ENCODE data around the gene NCR3LG1.

DNA sequence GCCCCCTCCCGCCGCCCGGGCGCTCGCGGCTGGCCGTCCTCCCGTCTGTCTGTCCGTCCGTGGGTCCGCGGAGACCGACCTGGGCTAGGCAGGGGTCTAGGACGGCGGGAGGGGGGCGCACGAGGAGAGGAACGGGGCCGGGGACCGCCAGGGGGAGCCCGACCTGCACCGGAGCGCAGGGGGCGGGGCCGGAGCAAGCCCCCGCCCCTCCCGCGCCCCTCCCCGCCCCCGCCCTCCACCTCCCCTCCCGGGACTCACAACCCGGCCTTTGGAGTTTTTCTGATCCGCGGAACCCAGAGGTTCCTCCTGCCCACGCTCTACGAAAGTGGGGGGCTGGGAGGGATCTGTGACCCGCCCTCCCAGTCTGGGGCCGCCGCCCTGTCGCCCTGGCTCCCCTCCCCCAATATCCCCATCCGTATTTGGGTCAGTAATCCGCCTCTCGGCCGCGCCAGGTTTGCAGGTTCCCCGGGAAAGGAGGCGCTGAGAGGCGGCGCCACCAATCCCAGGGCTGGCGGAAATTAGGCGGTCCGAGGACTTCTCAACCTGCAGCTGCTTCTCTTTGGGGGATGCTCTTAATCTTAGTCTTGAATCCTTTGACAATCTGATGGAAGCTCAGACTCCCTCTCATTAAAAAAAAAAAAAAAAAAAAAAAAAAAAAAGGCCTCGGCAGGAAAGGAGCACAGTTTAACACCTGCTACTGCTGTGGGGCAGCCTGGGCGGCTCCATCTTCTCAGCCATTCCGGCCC lies 37.8 kb downstream of the NCR3LG1 start:
- TF ChIP-seq CTCF (conservative IDR thresholded peaks at IDR 0.05) (peak; percentile 96), ZFX (IDR thresholded peaks at IDR 0.05) (no peak)

Measured in C4-2B (cell line).